Superior temporal gyrus (tissue), 1 donor: Measurements from ENCODE around the gene NDUFV3.
"Not testable (repeated sequence)": the region's sequence is repeated elsewhere in the genome, so short reads cannot be mapped to it uniquely, and the experiment has no call there.

Experiments
- DNase-seq: peaks from one replicate; pipeline ENCODE4 v3.0.0-alpha.2; 2016; ENCODE audit errors: extremely low spot score

Gene NDUFV3

GRCh38 chr21:42933973-42934372, 40.9 kb downstream of the NDUFV3 start:
- DNase-seq = not testable (repeated sequence)

- DNase-seq = not testable (repeated sequence)
Observed at GRCh38 chr21:42936360-42936759, 43.3 kb downstream of the NDUFV3 start.

GRCh38 chr21:42937034-42937940, 44.2 kb downstream of the NDUFV3 start:
- DNase-seq = not testable (repeated sequence)

GRCh38 chr21:42937960-42938605, 45.0 kb downstream of the NDUFV3 start:
- peak; percentile 60 for DNase-seq

- not testable (repeated sequence) for DNase-seq
Observed at GRCh38 chr21:42938606-42938995, 45.5 kb downstream of the NDUFV3 start.

GRCh38 chr21:42939582-42940413, 46.7 kb downstream of the NDUFV3 start:
- DNase-seq = peak; percentile 95

- DNase-seq = no peak
Observed at GRCh38 chr21:42941696-42942085, 48.6 kb downstream of the NDUFV3 start.

GRCh38 chr21:42942244-42942643, 49.1 kb downstream of the NDUFV3 start:
- DNase-seq = no peak

- not testable (repeated sequence) for DNase-seq
Observed at GRCh38 chr21:42949094-42949755, 56.1 kb downstream of the NDUFV3 start.

GRCh38 chr21:42951193-42951592, 58.1 kb downstream of the NDUFV3 start:
- not testable (repeated sequence) for DNase-seq

- DNase-seq = no peak
Observed at GRCh38 chr21:42956824-42957630, 63.9 kb downstream of the NDUFV3 start.

GRCh38 chr21:42958122-42958521, 65.0 kb downstream of the NDUFV3 start:
- DNase-seq = not testable (repeated sequence)

GRCh38 chr21:42959728-42960127, 66.6 kb downstream of the NDUFV3 start:
- no peak for DNase-seq

- DNase-seq = no peak
Observed at GRCh38 chr21:42962380-42963007, 69.4 kb downstream of the NDUFV3 start.
